ENCODE data around the gene THSD7B.
"Not testable (repeated sequence)": the region's sequence is repeated elsewhere in the genome, so short reads cannot be mapped to it uniquely, and the experiment has no call there.

The THSD7B gene

GRCh38 chr2:137590102-137590501 is 824.8 kb downstream of the THSD7B start:
- DNase-seq: no peak

- no peak for DNase-seq
Observed at GRCh38 chr2:137607722-137608318, 842.5 kb downstream of the THSD7B start.

GRCh38 chr2:137638932-137639331 is 873.6 kb downstream of the THSD7B start:
- DNase-seq: no peak

DNA sequence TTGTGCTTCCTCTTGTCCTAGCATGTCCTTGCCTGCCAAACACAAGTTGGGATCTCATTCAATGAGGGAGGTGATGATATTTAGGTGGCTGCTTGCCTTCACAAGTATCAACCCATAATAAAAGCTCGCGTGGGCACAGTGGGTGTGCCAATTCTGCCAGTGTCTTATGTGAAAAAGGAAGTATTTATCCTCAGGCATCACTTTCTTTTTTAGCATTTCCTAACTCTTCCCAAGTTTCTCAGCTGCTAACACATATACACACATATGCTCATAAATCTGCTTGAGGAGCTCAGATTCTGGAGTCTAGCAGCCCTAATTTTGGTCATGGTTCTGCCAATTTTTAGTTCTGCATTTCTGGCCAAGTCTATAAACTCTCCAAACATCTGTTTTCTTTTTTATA is 879.4 kb downstream of the THSD7B start:
- DNase-seq: no peak

GRCh38 chr2:137654046-137654445 is 888.7 kb downstream of the THSD7B start:
- no peak for DNase-seq

- DNase-seq: no peak
Observed at GRCh38 chr2:137655814-137656213, 890.5 kb downstream of the THSD7B start.

- no peak for DNase-seq
Observed at GRCh38 chr2:137658433-137658832, 893.1 kb downstream of the THSD7B start.

GRCh38 chr2:137659616-137660015 is 894.3 kb downstream of the THSD7B start:
- peak; percentile 26 to 46 for DNase-seq

DNA sequence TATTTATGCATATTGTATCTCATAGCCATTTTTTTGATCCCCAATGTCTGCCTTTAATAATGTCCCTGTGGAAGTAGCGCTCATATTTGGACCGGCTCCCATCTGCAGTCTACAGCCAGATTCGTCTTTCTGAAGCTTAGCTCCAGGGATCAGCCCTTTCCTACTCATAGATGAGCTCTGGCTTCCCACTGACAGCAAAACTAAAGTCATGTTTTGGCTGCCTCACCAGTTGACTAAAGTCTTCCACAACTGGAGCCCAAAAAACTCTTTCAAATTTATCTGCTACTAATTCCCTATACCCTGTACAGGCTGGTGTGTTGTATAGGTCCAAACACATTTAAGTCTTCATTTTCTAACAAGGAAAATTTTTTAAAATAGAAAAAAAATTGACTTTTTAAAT is 904.8 kb downstream of the THSD7B start:
- no peak for DNase-seq

- no peak for DNase-seq
Observed at GRCh38 chr2:137672989-137673552, 907.7 kb downstream of the THSD7B start.

- DNase-seq: no peak
Observed at GRCh38 chr2:137674991-137675390, 909.6 kb downstream of the THSD7B start.

DNA sequence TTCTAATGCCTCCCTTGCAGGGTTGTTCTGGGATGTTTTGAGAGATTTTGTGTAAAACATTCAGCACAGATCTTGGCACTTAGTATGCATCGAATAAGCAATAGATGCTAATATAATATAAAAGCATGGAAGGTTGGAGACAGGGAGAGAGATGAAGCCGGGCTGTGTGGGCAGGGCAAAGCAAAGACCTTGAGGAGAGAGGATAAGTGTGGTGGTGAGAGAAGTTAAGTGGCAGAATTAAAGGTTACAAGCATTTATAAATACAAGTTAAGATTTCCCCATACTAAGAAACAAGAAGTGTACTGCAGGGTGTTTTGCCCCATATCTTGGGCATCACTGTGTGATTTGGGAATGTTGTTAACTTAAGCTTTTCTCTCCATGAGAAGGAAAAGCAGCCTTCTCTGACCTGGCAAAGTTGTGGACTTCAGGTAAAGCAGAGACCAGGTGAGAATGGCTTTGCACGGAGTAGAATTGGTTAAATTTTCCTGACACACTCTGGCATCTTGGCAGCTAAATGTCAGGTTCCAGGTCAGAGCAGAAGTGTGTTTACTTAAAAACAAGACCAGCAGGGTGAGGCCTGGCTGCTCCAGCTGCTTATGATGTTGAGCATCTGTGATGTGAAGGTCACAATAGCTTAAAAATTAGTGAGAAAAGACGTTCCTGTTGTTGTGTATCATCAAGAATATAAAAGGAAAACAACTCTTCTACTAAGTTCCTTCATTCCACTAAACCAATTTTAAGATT is 910.4 kb downstream of the THSD7B start:
- DNase-seq: no peak

GRCh38 chr2:137676346-137676745 is 911.0 kb downstream of the THSD7B start:
- no peak for DNase-seq

DNA sequence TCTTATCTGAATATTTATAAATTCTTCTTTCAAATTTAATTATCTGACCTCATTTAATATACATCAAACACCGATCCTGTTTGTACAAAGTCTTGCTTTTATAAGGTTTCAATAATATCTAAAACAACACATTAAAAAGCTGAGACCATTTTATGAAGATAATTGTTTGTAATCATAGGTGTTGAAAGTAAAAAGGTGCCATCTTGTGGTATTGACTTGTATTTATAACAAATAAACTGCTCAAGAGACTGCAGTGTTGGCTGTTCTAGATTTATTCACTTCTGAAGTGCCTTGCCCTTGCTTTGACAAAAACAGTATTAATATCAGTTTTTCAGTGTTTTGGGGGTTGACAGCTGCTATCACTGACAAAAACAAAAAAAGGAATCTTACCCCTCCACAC is 912.1 kb downstream of the THSD7B start:
- peak in 1 of 2 experiments; percentile 42 for DNase-seq

GRCh38 chr2:137689549-137689948 is 924.2 kb downstream of the THSD7B start:
- no peak for DNase-seq

DNA sequence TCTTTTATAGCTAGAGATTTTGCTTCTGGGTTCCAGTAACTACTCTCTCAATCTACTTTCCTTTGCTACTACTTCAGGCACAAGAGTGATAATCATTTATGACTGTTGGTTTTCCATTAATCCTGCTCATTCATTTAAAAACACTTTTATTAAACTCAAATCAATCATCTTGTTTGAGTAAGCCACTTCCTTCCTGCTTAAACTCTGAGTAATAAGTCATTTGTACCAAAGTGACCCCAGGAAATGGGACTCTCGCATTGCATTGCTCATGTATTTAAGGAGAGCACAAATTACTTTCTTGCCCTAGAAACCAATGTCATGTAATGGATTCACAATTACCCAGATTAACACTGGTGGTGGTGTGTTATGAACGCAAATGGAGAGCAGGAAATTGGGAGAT is 928.2 kb downstream of the THSD7B start:
- no peak for DNase-seq

DNA sequence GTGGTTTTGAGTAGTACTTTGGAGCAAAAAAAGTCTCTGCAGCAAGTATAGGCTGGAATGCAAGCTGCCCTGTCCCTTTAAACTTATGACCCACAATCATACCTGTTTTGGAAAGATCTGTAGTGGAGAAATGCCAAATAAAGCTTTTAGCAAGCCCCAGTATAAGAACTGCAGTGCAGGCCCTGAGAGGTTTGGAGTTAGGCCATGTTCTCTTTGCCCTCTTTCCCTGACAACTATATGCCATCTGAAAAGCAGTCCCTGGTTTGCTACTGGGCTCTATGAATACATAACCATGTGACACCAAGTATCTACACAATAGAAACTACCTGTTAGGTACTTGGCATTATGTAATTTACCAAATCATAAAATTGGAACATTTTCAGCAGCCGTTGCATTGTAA is 931.6 kb downstream of the THSD7B start:
- DNase-seq: no peak

- DNase-seq: not testable (repeated sequence)
Observed at GRCh38 chr2:137700250-137700649, 934.9 kb downstream of the THSD7B start.

- no peak for DNase-seq
Observed at GRCh38 chr2:137700681-137701080, 935.3 kb downstream of the THSD7B start.

DNA sequence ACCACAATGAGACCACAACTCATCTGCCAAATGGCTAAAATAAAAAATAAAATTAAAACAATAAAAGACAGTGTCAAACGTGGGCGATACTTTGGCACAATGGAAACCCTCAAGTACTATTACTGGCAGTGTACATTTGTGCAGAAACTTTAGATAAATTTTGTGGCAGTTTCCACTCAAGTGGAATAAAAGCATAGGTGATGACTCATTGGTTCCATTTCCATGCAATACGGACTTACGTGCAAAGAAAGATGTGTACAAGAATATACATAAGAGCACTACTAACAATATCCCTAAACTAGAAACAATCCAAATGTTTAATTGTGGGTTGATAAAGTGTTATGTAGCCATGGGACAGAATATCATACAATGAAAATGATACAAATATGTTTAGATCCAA is 940.0 kb downstream of the THSD7B start:
- DNase-seq: no peak

GRCh38 chr2:137706786-137707613 is 941.7 kb downstream of the THSD7B start:
- DNase-seq: peak in 1 of 2 experiments; percentile 4

DNA sequence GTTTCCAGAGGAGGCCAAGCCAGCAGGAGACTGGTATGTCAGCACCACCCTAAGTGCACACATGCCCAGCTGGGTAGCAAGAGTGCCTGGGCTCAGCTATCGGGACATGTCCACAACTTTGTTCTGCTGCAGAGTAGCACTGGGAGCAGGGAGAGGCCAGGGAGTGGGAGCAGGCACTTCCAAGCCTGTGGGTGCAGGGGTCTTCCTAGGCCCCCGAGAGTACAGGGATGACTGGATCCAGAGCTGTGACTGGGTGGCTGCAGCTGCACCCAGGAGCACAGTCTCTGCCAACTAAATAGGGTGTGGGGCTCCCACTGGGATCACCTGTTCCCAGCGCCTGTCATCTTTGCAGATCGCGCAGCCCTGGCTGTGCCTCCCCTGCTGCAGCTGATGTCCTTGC is 943.0 kb downstream of the THSD7B start:
- no peak for DNase-seq

DNA sequence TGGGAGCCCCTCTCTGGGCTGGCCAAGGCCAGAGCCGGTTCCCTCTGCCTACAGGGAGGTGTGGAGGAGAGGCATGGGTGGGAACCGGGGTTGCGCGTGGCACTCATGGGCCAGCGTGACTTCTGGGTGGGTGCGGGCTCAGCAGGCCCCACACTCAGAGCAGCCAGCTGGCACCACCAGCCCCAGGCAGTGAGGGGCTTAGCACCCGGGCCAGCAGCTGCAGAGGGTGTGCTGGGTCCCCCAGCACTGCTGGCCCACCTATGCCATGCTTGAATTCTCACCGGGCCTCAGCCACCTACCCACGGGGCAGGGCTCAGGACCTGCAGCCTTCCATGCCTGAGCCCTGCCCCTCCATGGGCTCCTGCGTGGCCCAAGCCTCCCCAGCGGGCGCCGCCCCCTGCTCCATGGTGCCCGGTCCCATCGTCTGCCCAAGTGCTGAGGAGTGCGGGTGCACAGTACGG is 950.4 kb downstream of the THSD7B start:
- DNase-seq: no peak
